Mesothelial cell of epicardium (in vitro differentiated cells): ENCODE results near the gene PPY. TPM values are rescaled to one million over a fixed set of nuclear protein-coding genes. Genes with fewer than 3 reads are reported as not detected.

Experiments used
- DNase-seq, 2 experiments: peaks; one replicate each; pipeline ENCODE4 v3.0.0; 2021; ENCODE audit warnings: low spot score in 2 of 2; ENCODE audit not compliant: unreplicated experiment in 2 of 2
- H3K27ac Mint-ChIP-seq: 2 replicates; pipeline ENCODE4 v1.8.0; 2021; ENCODE audit warnings: mixed read lengths
- H3K27me3 Mint-ChIP-seq: 2 replicates; pipeline ENCODE4 v1.8.0; 2021; ENCODE audit warnings: low read depth, mixed read lengths
- H3K36me3 Mint-ChIP-seq: 2 replicates; pipeline ENCODE4 v1.8.0; 2021; ENCODE audit warnings: mixed read lengths
- H3K4me1 Mint-ChIP-seq: 2 replicates; pipeline ENCODE4 v1.8.0; 2021; ENCODE audit warnings: mixed read lengths
- H3K4me3 Mint-ChIP-seq: 2 replicates; pipeline ENCODE4 v1.8.0; 2021; ENCODE audit warnings: mild to moderate bottlenecking, moderate library complexity, mixed read lengths
- H3K9me3 Mint-ChIP-seq: 2 replicates; pipeline ENCODE4 v1.8.0; 2021; ENCODE audit warnings: mixed read lengths
- CTCF ChIP-seq: fragments of 200-600 bp; sonication (generic); IDR thresholded peaks from one replicate; pipeline ENCODE4 v1.5.0; 2021; ENCODE audit warnings: antibody characterized with exemption; ENCODE audit not compliant: unreplicated experiment
- total RNA-seq: library from RNA; stranded (reverse); gene quantifications from 3 replicates; pipeline ENCODE4 v1.2.1, GENCODE V29; 2021

Gene PPY
- total RNA-seq, 1 donor from 2014 or later, result not detected

DNA sequence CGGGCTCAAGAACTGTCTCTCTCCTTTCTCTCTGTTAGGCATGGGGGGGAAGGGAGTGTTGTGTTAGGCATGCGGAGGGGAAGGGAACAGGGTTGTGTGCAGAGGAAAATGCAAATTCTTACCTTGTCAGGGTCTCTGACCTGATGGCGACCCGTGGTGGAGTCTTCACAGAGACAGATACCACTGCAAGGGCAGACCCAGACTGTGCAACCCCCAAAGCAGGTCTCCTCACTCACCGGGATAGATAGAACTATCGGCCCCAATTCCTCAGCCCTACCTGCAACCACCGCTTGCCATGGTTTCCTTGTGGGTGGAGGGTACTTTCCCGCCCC, 25.3 kb downstream of the PPY start:
- no peak overlapping the region for H3K27ac Mint-ChIP-seq
- no peak overlapping the region for H3K4me3 Mint-ChIP-seq
- peaks cover 54% of the 10 kb centered on the region for H3K27me3 Mint-ChIP-seq
- no peaks in the 10 kb centered on the region for H3K4me1 Mint-ChIP-seq
- no peaks in the 10 kb centered on the region for H3K9me3 Mint-ChIP-seq
- no peak for DNase-seq
- no peaks in the 10 kb centered on the region for H3K36me3 Mint-ChIP-seq
- TF ChIP-seq CTCF, result no peak

- no peak overlapping the region for H3K4me3 Mint-ChIP-seq
- TF ChIP-seq CTCF, result no peak
Measured at GRCh38 chr17:43916385-43916784, 25.9 kb downstream of the PPY start.

GRCh38 chr17:43915559-43915958, 26.7 kb downstream of the PPY start:
- Mint-ChIP-seq H3K27me3 (peaks cover 51% of the 10 kb centered on the region), H3K27ac (no peak overlapping the region), H3K4me3 (no peak overlapping the region), H3K9me3 (no peaks in the 10 kb centered on the region), H3K36me3 (no peaks in the 10 kb centered on the region), H3K4me1 (no peaks in the 10 kb centered on the region)
- TF ChIP-seq CTCF, result no peak
- DNase-seq, result no peak

More at GRCh38 chr17:43916385-43916784, 25.9 kb downstream of the PPY start:
- Mint-ChIP-seq H3K27me3 (peaks cover 54% of the 10 kb centered on the region), H3K27ac (no peak overlapping the region), H3K36me3 (no peaks in the 10 kb centered on the region), H3K9me3 (no peaks in the 10 kb centered on the region), H3K4me1 (no peaks in the 10 kb centered on the region)
- DNase-seq, result no peak

DNA sequence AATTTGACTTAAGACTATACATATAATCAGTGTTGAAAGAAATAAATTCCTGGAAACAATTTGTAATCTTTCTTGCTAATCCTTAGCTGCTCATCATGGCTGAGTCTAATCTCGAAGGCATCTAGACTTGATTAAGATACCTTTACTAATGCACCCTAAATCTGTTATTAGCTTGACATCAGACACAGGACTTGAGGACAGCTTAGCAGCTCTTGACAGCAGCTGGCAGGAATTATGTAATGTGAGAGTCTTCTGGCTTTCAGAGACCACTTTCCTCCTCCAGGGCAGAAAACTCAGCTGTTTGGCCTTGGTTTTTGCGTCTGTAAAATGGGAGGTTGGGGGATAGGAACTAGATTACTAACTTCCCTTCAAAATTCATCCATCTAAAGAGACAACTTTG, 27.8 kb downstream of the PPY start:
- H3K4me1 Mint-ChIP-seq, result no peaks in the 10 kb centered on the region
- peaks cover 53% of the 10 kb centered on the region for H3K27me3 Mint-ChIP-seq
- DNase-seq, result no peak
- no peak overlapping the region for H3K4me3 Mint-ChIP-seq
- no peak for TF ChIP-seq CTCF
- H3K36me3 Mint-ChIP-seq, result no peaks in the 10 kb centered on the region
- H3K27ac Mint-ChIP-seq, result no peak overlapping the region
- H3K9me3 Mint-ChIP-seq, result no peaks in the 10 kb centered on the region

DNA sequence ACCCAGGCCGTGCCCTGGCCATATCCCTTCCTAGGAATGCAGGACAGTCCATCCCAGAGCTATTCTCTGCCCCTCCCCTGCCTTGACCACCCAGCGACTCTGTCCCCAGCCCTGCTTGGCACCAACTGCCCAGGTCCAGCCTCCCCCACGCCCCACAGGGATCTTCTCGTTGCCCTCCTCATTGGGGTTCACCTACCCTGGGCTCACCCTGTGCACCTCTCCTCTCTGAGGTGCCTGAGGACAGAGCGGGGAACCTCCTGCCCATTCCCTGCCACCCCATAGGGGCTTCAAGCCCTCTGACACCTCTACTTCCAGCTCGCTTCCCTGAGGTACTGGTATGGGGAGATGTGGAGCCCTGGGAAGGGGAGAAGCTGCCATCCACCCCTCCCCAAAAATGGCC, 28.7 kb downstream of the PPY start:
- no peaks in the 10 kb centered on the region for H3K36me3 Mint-ChIP-seq
- DNase-seq, result no peak
- no peak overlapping the region for H3K4me3 Mint-ChIP-seq
- no peaks in the 10 kb centered on the region for H3K9me3 Mint-ChIP-seq
- TF ChIP-seq CTCF, result no peak
- peaks cover 52% of the 10 kb centered on the region for H3K27me3 Mint-ChIP-seq
- no peaks in the 10 kb centered on the region for H3K4me1 Mint-ChIP-seq
- H3K27ac Mint-ChIP-seq, result no peak overlapping the region

DNA sequence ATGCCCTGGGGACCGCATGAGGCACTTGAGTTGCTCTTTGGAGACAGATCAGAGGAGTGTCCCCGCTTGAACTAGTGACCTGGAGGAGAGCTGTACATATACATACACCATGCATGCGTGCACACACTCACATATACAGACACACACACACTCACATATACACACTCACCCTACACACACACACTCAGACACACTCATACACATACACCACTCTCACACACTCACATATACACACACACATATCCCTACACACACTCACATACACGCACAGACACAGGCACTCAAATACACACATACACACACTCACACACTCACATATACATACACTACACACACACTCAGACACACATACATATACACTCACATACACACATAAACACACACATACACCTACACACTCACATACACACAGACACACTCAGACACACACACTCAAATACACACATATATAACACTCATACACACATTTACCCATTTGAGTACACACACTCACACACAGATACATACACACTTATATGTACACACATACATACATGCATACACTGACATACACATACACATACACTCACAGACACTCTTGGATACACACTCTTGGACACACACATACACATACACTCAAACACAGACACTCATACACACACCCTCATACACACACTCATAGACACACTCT, 29.5 kb downstream of the PPY start:
- H3K27me3 Mint-ChIP-seq, result peaks cover 51% of the 10 kb centered on the region
- peaks cover 3% of the 10 kb centered on the region for H3K4me1 Mint-ChIP-seq
- TF ChIP-seq CTCF, result no peak
- H3K9me3 Mint-ChIP-seq, result no peaks in the 10 kb centered on the region
- no peak overlapping the region for H3K4me3 Mint-ChIP-seq
- no peak overlapping the region for H3K27ac Mint-ChIP-seq
- no peaks in the 10 kb centered on the region for H3K36me3 Mint-ChIP-seq
- DNase-seq, result no peak
